Measurements from ENCODE around the gene CENPO.

CENPO gene

GRCh38 chr2:24861500-24861899 lies 68.3 kb downstream of the CENPO start:
- no peak overlapping the region for H3K4me3 ChIP-seq (ENCODE audit: low read depth, low read length)
- DNase-seq, result no peak
- no peak for TF ChIP-seq CTCF (IDR thresholded peaks at IDR 0.05; ENCODE audit: low read depth, low read length)
- peaks cover 2% of the 10 kb centered on the region for H3K4me1 ChIP-seq
- H3K27me3 ChIP-seq, result no peaks in the 10 kb centered on the region
- H3K9me3 ChIP-seq, result no peaks in the 10 kb centered on the region
- no peaks in the 10 kb centered on the region for H3K36me3 ChIP-seq

- no peaks in the 10 kb centered on the region for H3K36me3 ChIP-seq
- no peaks in the 10 kb centered on the region for H3K4me1 ChIP-seq
- no peak overlapping the region for H3K4me3 ChIP-seq (ENCODE audit: low read depth, low read length)
- no peaks in the 10 kb centered on the region for H3K9me3 ChIP-seq
- no peaks in the 10 kb centered on the region for H3K27me3 ChIP-seq
- no peak for DNase-seq
- no peak for TF ChIP-seq CTCF (IDR thresholded peaks at IDR 0.05; ENCODE audit: low read depth, low read length)
Observed at GRCh38 chr2:24863641-24864040, 70.4 kb downstream of the CENPO start.

- peaks cover 2% of the 10 kb centered on the region for H3K36me3 ChIP-seq
- H3K27me3 ChIP-seq, result no peaks in the 10 kb centered on the region
- no peak for DNase-seq
- H3K4me3 ChIP-seq (ENCODE audit: low read depth, low read length), result no peak overlapping the region
- no peaks in the 10 kb centered on the region for H3K4me1 ChIP-seq
- no peaks in the 10 kb centered on the region for H3K9me3 ChIP-seq
- TF ChIP-seq CTCF (IDR thresholded peaks at IDR 0.05; ENCODE audit: low read depth, low read length), result no peak
Observed at GRCh38 chr2:24866946-24867345, 73.7 kb downstream of the CENPO start.

- Histone ChIP-seq H3K27me3 (no peaks in the 10 kb centered on the region), H3K36me3 (peaks cover 2% of the 10 kb centered on the region), H3K4me3 (ENCODE audit: low read depth, low read length) (no peak overlapping the region), H3K4me1 (no peaks in the 10 kb centered on the region), H3K9me3 (no peaks in the 10 kb centered on the region)
- TF ChIP-seq CTCF (IDR thresholded peaks at IDR 0.05; ENCODE audit: low read depth, low read length), result no peak
- DNase-seq, result no peak
Observed at GRCh38 chr2:24870440-24870839, 77.2 kb downstream of the CENPO start.

GRCh38 chr2:24870891-24871705 lies 77.9 kb downstream of the CENPO start:
- Histone ChIP-seq H3K36me3 (peaks cover 2% of the 10 kb centered on the region), H3K4me3 (ENCODE audit: low read depth, low read length) (no peak overlapping the region), H3K9me3 (no peaks in the 10 kb centered on the region), H3K27me3 (no peaks in the 10 kb centered on the region), H3K4me1 (no peaks in the 10 kb centered on the region)
- TF ChIP-seq CTCF (IDR thresholded peaks at IDR 0.05; ENCODE audit: low read depth, low read length), result no peak
- DNase-seq, result no peak

GRCh38 chr2:24871852-24872333 lies 78.7 kb downstream of the CENPO start:
- no peaks in the 10 kb centered on the region for H3K27me3 ChIP-seq
- H3K9me3 ChIP-seq, result no peaks in the 10 kb centered on the region
- no peak overlapping the region for H3K4me3 ChIP-seq (ENCODE audit: low read depth, low read length)
- peaks cover 2% of the 10 kb centered on the region for H3K36me3 ChIP-seq
- no peak for TF ChIP-seq CTCF (IDR thresholded peaks at IDR 0.05; ENCODE audit: low read depth, low read length)
- no peaks in the 10 kb centered on the region for H3K4me1 ChIP-seq
- DNase-seq, result no peak
